Panc1 (cell line): ENCODE data around the gene MAP2K4.

ENCODE experiments used
- CTCF ChIP-seq: fragments of 450-650 bp; IDR thresholded peaks from 2 replicates; pipeline ENCODE4 v1.5.1; 2017; ENCODE audit warnings: mild to moderate bottlenecking
- POLR2AphosphoS5 ChIP-seq: IDR thresholded peaks from 2 replicates; pipeline ENCODE4 v1.6.1; 2012; ENCODE audit warnings: mild to moderate bottlenecking, low read depth, low read length, moderate library complexity
- TF ChIP-seq, protein P1 (sequence below), 2 experiments: IDR thresholded peaks; 2 replicates each; pipeline ENCODE4 v1.6.1; 2011 to 2012; ENCODE audit warnings: low read depth in 2 of 2, control low read depth in 1 of 2, low read length in 1 of 2, mild to moderate bottlenecking in 1 of 2, moderate library complexity in 1 of 2; ENCODE audit not compliant: insufficient read depth in 1 of 2

DNA sequence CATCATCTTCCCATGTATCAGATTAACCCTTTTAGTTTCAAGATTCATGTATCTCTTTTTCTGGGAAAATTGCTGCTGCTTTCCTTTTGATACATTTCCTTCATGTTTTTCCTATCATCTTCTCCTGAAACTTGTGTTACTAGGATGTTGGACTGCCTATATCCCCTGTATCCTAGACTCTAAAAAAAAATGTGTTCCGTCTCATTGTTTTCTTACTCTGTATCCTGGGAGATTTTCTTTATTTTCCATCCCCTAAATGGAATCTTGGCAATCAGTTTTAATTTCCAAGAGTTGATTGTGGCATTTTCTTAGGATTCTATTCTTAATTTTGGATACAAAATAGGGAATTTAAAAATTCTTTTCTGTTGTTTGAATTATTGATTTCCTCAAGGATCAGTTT is 36.8 kb downstream of the MAP2K4 start:
- TF ChIP-seq CTCF: no peak
- TF ChIP-seq, protein P1, sequence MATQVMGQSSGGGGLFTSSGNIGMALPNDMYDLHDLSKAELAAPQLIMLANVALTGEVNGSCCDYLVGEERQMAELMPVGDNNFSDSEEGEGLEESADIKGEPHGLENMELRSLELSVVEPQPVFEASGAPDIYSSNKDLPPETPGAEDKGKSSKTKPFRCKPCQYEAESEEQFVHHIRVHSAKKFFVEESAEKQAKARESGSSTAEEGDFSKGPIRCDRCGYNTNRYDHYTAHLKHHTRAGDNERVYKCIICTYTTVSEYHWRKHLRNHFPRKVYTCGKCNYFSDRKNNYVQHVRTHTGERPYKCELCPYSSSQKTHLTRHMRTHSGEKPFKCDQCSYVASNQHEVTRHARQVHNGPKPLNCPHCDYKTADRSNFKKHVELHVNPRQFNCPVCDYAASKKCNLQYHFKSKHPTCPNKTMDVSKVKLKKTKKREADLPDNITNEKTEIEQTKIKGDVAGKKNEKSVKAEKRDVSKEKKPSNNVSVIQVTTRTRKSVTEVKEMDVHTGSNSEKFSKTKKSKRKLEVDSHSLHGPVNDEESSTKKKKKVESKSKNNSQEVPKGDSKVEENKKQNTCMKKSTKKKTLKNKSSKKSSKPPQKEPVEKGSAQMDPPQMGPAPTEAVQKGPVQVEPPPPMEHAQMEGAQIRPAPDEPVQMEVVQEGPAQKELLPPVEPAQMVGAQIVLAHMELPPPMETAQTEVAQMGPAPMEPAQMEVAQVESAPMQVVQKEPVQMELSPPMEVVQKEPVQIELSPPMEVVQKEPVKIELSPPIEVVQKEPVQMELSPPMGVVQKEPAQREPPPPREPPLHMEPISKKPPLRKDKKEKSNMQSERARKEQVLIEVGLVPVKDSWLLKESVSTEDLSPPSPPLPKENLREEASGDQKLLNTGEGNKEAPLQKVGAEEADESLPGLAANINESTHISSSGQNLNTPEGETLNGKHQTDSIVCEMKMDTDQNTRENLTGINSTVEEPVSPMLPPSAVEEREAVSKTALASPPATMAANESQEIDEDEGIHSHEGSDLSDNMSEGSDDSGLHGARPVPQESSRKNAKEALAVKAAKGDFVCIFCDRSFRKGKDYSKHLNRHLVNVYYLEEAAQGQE (IDR thresholded peaks at IDR 0.05; ENCODE audit: insufficient read depth in 1 of 2, low read depth in 2 of 2, low read length in 1 of 2): no peak
- TF ChIP-seq POLR2AphosphoS5: no peak
